Mucosa of stomach (tissue), 1 donor: ENCODE data around the gene STX19.
"Not testable (repeated sequence)": the region's sequence is repeated elsewhere in the genome, so short reads cannot be mapped to it uniquely, and the experiment has no call there.

Experiments
- H3K27me3 ChIP-seq: one replicate; pipeline ENCODE4 v1.7.0; 2013; ENCODE audit warnings: mild to moderate bottlenecking, low read length; ENCODE audit not compliant: control insufficient read depth, insufficient read depth
- H3K36me3 ChIP-seq: one replicate; pipeline ENCODE4 v1.7.0; 2013; ENCODE audit warnings: low read length; ENCODE audit not compliant: control insufficient read depth, insufficient read depth
- H3K4me1 ChIP-seq: one replicate; pipeline ENCODE4 v1.7.0; 2013; ENCODE audit warnings: mild to moderate bottlenecking, low read length; ENCODE audit not compliant: control insufficient read depth, insufficient read depth
- H3K4me3 ChIP-seq: one replicate; pipeline ENCODE4 v1.7.0; 2013; ENCODE audit warnings: low read length
- H3K9ac ChIP-seq: one replicate; pipeline ENCODE4 v1.7.0; 2013; ENCODE audit warnings: mild to moderate bottlenecking, low read length, moderate library complexity
- H3K9me3 ChIP-seq: one replicate; pipeline ENCODE4 v1.7.0; 2013; ENCODE audit warnings: mild to moderate bottlenecking, low read length, moderate library complexity; ENCODE audit not compliant: control insufficient read depth
- donor health status: Pancreatic carcinoma.

The STX19 gene

DNA sequence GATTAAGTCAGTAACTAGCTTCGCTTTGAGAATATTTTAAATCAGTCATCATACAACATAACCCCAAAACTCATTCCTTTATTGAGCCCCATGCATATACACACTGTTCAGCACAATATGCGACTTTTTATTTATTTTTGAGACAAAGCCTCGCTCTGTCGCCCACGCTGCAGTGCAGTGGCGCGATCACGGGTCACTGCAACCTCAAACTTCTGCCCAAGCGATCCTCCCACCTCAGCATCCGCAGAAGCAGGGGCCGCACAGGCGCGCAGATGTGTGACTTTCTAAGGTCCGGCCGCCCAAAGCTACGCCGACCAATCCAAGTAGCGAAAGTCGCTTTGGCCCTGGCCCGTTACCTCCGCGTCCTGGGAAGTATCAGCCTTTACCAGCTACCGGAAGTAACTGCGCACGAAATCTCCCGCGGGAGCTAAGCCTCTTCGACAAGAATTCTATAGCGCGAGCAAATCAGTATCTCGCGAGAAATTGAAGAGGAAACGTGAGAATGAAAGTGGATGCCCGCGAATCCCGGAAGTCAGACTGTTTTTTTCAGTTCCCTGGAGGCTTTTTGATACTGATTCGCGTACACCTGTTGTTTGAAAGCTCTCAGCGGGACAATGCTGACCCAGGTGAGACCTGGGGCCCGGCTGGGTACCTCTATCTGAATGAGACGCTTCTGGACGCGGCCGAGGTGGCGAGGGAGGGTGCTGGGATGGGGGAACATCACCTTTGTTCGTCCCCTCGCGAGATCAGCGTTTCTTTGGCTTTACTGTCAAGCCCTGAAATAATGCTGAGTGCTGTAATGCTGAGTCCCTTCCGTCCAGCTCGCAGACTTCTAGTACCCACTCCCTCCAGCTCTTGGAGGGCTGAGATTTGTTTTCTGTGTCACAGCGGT, 34.4 kb upstream of the STX19 start, which contains the start of the genes DHFR2 and NSUN3:
DHFR2 (minus strand) TSS at position 404 of the 892 bp plus-strand sequence. CDS start 1,405 bp downstream, outside the sequence.
NSUN3 (plus strand) TSS at position 549 of the 892 bp plus-strand sequence; CDS start at position 615, 66 bp downstream.
- peak within 1 kb of the TSS; percentile 77 for H3K4me3 ChIP-seq
- no peaks in the 10 kb centered on the region for H3K9me3 ChIP-seq
- H3K27me3 ChIP-seq = no peaks in the 10 kb centered on the region
- H3K36me3 ChIP-seq = no peaks in the 10 kb centered on the region
- H3K4me1 ChIP-seq = peaks cover 28% of the 10 kb centered on the region
- peak within 1 kb of the TSS; percentile 95 for H3K9ac ChIP-seq

DNA sequence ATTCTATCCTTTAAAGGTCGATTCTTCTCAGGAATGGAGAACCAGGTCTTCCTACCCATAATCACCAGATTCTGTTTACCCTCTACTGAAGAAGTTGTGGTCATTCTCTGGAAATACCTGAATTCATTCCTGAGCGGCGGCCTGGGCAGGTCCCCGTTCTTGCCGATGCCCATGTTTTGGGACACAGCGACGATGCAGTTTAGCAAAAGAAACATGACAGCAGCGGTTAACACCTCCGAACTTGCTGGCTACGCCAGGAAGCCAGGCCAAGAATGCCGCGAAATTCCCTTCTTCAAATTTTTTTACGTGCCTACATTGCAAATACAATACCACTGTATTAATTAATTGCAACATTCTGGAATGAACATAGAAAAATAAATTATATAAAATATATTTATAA, 32.9 kb upstream of the STX19 start:
- Histone ChIP-seq H3K4me3 (no peak overlapping the region), H3K9me3 (no peaks in the 10 kb centered on the region), H3K36me3 (no peaks in the 10 kb centered on the region), H3K4me1 (peaks cover 16% of the 10 kb centered on the region), H3K9ac (no peak overlapping the region), H3K27me3 (no peaks in the 10 kb centered on the region)

DNA sequence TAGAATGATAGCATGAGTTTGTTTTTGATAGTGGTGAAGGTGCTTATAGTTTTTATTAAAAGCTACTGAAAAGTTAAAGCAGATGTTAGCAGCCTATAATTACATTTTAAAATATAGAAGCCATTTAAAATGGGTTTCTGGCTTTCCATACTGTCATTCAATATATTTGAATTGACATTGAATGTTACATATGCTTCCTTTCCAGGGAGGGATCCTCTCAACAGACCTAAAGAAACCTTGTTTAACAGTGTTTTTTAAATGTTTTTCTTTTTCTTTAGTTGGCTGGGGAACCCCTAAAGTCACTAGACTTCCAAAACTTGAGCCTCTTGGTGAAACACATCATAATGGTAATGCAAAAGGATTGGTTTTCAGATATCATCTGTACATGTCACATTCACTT, 22.1 kb upstream of the STX19 start:
- Histone ChIP-seq H3K4me1 (no peaks in the 10 kb centered on the region), H3K36me3 (no peaks in the 10 kb centered on the region), H3K9me3 (no peaks in the 10 kb centered on the region)

DNA sequence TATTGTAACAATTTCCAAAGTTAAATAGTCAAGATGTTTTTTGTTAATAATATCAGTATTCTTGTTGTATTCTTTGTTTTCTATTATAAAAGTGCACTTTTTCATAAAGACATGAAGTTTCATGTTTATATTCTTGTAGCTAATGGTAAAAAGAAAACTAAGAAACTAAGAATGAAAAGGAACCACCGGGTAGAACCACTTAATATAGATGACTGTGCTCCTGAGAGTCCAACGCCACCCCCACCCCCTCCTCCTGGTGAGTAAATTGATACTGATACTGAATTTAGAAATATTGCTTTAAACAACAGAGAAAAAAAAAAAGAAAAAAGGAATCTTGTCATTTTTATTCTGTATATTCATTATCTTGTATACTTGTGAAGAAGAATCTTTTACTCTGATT, 20.9 kb upstream of the STX19 start:
- no peaks in the 10 kb centered on the region for H3K4me1 ChIP-seq
- no peaks in the 10 kb centered on the region for H3K27me3 ChIP-seq
- no peaks in the 10 kb centered on the region for H3K9me3 ChIP-seq
- no peak overlapping the region for H3K4me3 ChIP-seq
- no peaks in the 10 kb centered on the region for H3K36me3 ChIP-seq
- H3K9ac ChIP-seq = no peak overlapping the region

More for the DNA sequence above, 22.1 kb upstream of the STX19 start:
- H3K4me3 ChIP-seq = no peak overlapping the region
- H3K27me3 ChIP-seq = no peaks in the 10 kb centered on the region
- H3K9ac ChIP-seq = no peak overlapping the region

DNA sequence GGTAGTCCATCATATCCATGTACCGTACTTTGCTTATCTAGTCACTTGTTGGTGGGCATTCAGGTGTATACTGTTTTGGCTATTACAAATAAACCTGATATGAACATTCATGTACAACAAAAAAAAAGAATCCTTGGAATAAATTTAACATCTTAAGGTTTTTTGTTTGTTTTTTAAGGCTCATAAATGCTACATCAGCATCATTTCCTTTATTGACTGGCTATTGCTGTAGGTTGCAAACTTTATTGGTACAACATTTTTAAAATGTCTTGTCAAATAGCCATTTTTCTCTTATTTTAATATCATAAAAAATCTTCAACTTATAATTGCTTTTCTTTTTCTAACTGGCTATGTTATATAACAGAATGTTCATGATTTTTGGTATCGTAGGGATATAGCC, 18.1 kb upstream of the STX19 start:
- Histone ChIP-seq H3K36me3 (no peaks in the 10 kb centered on the region), H3K27me3 (no peaks in the 10 kb centered on the region), H3K9ac (no peak overlapping the region), H3K4me1 (no peaks in the 10 kb centered on the region), H3K4me3 (no peak overlapping the region), H3K9me3 (no peaks in the 10 kb centered on the region)

DNA sequence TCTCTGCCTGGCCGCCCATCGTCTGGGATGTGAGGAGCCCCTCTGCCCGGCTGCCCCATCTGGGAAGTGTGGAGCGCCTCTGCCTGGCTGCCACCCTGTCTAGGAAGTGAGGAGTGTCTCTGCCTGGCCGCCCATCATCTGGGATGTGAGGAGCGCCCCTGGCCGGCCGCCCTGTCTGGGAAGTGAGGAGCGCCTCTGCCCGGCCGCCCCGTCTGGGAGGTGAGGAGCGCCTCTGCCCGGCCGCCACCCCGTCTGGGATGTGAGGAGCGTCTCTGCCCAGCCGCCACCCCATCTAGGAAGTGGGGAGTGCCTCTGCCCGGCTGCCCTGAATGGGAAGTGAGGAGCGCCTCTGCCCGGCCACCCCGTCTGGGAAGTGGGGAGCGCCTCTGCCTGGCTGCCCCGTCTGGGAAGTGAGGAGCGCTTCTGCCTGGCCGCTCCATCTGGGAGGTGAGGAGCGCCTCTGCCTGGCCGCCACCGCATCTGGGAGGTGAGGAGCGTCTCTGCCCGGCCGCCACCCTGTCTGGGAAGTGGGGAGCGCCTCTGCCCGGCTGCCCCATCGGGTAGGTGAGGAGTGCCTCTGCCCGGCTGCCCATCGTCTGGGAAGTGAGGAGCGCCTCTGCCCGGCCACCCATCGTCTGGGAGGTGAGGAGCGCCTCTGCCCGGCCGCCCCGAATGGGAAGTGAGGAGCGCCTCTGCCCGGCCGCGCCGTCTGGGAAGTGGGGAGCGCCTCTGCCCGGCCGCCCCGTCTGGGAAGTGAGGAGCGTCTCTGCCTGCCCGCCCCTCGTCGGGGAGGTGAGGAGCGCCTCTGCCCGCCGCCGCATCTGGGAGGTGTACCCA, 15.9 kb upstream of the STX19 start:
- H3K9me3 ChIP-seq, H3K4me1 ChIP-seq, H3K9ac ChIP-seq, H3K27me3 ChIP-seq, H3K36me3 ChIP-seq, H3K4me3 ChIP-seq: not testable (repeated sequence)

DNA sequence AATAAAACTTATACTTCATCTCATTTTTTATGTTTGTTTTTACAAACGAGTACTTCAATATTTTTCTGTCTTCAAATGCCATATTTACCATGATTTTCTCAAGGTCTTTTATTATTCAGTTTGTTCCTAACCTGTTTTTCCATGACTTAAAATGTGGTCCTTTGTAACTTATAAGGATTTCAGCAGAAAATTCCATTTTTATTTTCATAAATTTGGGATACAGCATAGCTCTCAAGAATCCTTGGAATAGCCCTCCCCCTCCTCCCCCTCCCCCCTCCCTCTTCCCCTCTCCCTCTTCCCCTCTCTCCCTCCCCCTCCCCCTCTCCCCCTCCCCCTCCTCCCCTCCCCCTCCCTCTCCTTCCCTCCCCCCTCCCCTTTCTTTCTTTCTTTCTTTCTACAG, 14.9 kb upstream of the STX19 start:
- Histone ChIP-seq H3K27me3 (no peaks in the 10 kb centered on the region), H3K36me3 (no peaks in the 10 kb centered on the region), H3K4me3 (no peak overlapping the region), H3K9me3 (no peaks in the 10 kb centered on the region), H3K9ac (no peak overlapping the region), H3K4me1 (no peaks in the 10 kb centered on the region)

DNA sequence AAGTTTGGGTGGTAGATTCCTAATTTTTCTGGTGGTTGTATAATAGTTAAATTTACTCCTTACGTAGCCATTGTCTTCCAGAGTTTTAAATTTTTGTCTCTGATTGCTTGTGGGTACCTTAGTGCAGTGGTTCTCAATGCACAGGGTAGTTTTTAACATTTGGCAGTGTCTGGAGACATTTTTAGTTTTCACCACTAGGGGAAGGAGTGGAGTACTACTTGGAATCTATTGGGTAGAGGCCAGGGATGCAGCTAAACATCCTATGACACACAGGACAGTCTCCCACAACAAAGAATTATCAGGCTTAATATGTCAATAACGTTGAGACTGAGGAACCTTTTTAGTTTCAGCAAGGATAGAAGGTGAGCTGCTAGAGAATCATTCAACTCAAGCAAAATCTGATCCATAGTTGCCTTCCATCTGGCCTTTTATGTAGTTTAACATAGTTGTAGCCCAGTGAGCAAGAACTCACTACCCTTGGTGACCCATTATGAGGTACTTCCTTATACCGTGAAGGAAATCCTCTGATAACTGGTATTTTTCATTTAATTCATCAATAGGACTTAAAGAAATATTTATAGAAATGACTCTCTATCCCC, 8.6 kb upstream of the STX19 start:
- no peaks in the 10 kb centered on the region for H3K27me3 ChIP-seq
- no peak overlapping the region for H3K4me3 ChIP-seq
- H3K4me1 ChIP-seq = no peaks in the 10 kb centered on the region
- H3K9ac ChIP-seq = no peak overlapping the region
- no peaks in the 10 kb centered on the region for H3K9me3 ChIP-seq
- H3K36me3 ChIP-seq = no peaks in the 10 kb centered on the region

DNA sequence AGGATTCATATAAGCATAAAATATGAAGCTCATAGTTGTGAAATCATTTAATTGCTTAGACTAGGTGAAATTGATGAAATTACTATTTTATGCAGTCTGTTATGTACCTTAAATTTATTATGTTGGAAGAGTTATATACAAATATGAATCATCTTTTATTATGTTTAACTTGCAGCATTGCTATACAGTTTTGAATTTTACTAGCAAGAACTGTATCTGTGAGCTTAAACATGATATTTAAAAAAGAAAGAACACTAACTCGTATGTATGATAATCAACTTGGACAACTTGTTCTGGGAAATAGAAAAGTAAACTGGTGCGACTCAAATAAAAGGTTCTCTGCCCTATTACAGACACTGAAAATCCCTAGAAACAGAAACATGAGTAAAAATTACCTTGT, 1.8 kb downstream of the STX19 start:
- H3K9ac ChIP-seq = peak overlapping the region; percentile 64
- peak overlapping the region; percentile 8 for H3K4me3 ChIP-seq
- no peaks in the 10 kb centered on the region for H3K36me3 ChIP-seq
- H3K27me3 ChIP-seq = no peaks in the 10 kb centered on the region
- no peaks in the 10 kb centered on the region for H3K9me3 ChIP-seq
- H3K4me1 ChIP-seq = peaks cover 8% of the 10 kb centered on the region

DNA sequence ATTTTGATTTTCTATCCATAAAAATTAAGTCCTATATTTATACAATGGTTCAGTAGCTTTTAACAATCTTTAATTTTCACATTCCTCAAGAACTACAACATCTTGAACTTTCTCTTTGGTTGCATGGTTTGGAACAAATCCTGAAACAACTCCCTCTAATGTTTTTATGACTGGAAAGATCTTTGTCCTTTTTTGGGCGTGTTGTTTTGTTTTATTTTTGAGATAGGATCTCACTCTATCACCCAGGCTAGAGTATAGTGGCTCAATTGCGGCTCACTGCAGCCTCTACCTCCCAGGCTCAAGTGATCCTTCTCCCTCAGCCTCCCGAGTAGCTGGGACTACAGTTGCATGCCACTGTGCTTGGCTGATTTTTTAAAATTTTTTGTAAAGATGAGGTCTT, 4.0 kb downstream of the STX19 start:
- Histone ChIP-seq H3K36me3 (no peaks in the 10 kb centered on the region), H3K9ac (no peak overlapping the region), H3K9me3 (no peaks in the 10 kb centered on the region), H3K27me3 (no peaks in the 10 kb centered on the region), H3K4me1 (peaks cover 8% of the 10 kb centered on the region), H3K4me3 (no peak overlapping the region)

DNA sequence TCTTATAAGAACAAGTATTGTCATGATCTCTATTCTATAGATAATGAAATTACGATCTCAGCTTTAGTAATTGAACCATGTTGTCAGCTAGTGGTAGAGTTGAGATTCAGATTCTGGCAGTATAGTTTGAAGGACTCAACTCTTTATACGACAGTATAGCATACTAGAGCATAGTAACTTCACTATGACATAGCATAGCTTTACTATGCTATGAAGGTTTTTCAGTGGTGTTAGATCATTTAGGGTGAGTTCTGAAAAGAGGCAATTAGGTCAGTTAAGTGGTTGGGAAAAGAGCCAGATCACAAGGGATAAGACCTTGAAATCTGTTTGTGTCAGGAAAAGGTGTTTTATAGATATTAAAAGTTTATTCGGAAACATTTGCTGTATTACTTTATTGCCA, 8.1 kb downstream of the STX19 start:
- Histone ChIP-seq H3K27me3 (no peaks in the 10 kb centered on the region), H3K4me1 (peaks cover 4% of the 10 kb centered on the region), H3K36me3 (no peaks in the 10 kb centered on the region), H3K9me3 (no peaks in the 10 kb centered on the region), H3K4me3 (no peak overlapping the region), H3K9ac (no peak overlapping the region)

DNA sequence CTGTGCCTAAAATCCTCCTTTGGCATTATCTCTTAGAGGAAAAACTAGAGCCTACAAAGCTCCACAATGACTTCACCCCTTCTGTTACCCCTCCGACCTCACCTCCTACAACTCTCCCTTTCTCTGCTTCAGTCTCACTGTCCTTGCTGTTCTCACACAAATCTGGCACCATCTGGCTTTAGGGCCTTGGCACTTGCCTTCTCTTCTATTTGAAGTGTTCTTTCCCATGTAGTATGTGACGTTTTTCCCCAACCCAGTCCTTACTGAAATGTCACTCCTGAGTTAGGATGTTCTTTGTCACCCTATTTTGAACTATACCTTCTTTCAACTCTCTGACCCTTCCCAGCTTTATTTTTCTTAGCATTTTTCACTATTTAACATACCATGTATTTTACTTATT, 8.7 kb downstream of the STX19 start:
- no peak overlapping the region for H3K9ac ChIP-seq
- no peaks in the 10 kb centered on the region for H3K27me3 ChIP-seq
- no peak overlapping the region for H3K4me3 ChIP-seq
- peaks cover 3% of the 10 kb centered on the region for H3K4me1 ChIP-seq
- H3K9me3 ChIP-seq = no peaks in the 10 kb centered on the region
- no peaks in the 10 kb centered on the region for H3K36me3 ChIP-seq
